ENCODE data around the gene TBX2. TPM values are rescaled to one million over a fixed set of nuclear protein-coding genes. Genes with fewer than 3 reads are reported as not detected.
"Not testable (repeated sequence)": the region's sequence is repeated elsewhere in the genome, so short reads cannot be mapped to it uniquely, and the experiment has no call there.

Gene TBX2
- polyA plus RNA-seq, 4 donors = 60.0 to 111 (median 94.8) TPM

- DNase-seq (ENCODE audit: low read depth in 4 of 4, low spot score in 2 of 4) = no peak
These were observed 26.2 kb downstream of the TBX2 start for GRCh38 chr17:61425682-61426481.

- no peak for DNase-seq (ENCODE audit: low read depth in 4 of 4, low spot score in 2 of 4)
These were observed 27.1 kb downstream of the TBX2 start for GRCh38 chr17:61426482-61427304.

GRCh38 chr17:61427567-61427966 is 27.9 kb downstream of the TBX2 start:
- no peak for DNase-seq (ENCODE audit: low read depth in 4 of 4, low spot score in 2 of 4)

- no peak for DNase-seq (ENCODE audit: low read depth in 4 of 4, low spot score in 2 of 4)
These were observed 29.6 kb downstream of the TBX2 start for GRCh38 chr17:61429274-61429673.

DNA sequence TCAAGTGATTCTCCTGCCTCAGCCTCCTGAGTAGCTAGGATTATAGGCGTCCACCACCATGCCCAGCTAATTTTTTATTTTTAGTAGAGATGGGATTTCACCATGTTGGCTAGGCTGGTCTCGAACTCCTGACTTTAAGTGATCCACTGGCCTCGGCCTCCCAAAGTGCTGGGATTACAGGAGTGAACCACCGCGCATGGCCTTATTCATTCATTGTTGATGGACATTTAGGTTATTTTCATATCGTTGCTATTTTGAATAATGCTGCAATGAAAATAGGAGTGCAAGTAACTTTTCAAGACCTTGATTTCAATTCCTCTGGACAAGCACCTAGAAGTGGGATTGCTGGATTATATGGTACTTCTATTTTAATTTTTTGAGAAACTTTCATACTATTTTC is 30.2 kb downstream of the TBX2 start:
- DNase-seq (ENCODE audit: low read depth in 4 of 4, low spot score in 2 of 4) = not testable (repeated sequence)

DNA sequence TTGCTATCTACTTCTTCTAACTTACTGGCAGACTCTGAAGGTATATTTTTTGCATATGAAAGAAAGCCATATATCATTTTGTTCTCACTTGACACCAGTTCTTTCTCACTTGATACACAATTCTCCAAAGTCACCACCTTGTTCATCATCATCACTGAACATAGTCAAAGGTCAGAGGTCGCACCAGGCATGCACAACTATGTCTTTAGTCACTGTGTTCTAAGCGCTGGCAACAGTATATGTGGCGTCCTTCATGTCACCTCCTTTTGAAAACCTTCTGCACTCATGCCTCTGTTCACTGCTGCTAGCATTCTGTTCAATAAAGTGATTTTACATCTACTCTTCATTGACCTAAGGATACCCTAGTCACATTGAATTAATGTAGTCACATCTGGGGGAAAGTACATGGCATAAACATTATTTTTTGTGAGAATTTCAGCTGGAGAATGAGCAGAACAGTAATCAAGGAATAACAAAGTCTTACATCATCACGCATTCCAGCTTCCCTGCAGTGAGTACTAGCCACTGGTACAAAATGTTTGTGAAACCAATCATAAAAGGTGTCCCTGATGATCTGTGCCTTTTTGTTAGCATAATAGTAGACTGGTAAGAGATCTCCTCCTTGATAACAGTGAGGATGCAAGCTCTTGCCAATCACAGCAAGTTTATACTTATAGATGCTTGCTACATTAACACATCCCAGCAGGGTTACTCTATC is 32.1 kb downstream of the TBX2 start:
- no peak for DNase-seq (ENCODE audit: low read depth in 4 of 4, low spot score in 2 of 4)

DNA sequence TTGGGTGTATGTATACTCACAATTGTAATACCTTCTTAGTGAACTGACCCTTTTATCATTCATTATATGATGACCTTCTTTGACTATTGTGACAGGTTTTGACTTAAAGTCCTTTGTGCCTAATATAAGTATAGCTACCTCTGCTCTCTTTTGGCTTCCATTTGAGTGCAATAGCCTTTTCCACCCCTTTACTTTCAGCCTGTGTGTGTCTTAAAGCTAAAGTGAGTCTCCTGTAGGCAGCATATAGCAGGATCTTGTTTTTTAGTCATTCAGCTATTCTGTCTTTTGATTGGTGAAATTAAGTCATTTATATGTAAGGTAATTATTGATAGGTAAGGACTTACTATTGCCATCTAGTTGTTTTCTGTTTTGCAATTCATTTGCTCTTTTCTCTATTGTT is 36.6 kb downstream of the TBX2 start:
- DNase-seq (ENCODE audit: low read depth in 4 of 4, low spot score in 2 of 4) = no peak

DNA sequence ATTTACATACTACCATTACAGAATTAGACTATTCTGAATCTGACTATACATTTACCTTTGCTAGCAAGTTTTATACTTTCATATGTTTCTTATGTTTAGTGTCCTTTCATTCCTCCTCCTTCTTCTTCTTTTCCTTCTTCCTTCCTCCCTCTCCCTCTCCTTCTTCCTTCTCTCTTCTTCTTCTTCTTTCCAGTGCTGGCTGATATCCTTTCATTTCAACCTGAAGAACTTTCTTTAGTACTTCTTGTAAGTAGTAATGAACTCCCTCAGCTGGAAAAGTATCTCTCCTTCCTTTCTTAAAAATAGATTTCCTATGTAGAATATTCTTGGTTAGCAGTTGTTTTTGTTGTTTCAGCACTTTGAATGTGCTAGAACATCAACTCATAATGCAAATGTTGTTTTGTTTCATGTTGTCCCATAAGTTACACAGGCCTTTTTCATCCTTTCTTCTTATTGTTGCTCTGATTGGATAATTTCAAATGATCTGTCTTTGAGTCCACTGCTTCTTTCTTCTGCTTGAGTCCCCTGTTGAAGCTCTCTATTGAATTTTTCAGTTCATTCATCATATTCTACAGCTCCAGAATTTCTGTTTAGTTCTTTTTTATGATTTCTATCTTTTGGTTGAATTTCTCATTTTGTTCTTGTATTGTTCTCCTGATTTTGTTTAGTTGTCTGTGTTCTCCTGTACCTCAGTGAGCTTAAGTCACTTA is 37.5 kb downstream of the TBX2 start:
- no peak for DNase-seq (ENCODE audit: low read depth in 4 of 4, low spot score in 2 of 4)

GRCh38 chr17:61440697-61441096 is 41.1 kb downstream of the TBX2 start:
- no peak for DNase-seq (ENCODE audit: low read depth in 4 of 4, low spot score in 2 of 4)

DNA sequence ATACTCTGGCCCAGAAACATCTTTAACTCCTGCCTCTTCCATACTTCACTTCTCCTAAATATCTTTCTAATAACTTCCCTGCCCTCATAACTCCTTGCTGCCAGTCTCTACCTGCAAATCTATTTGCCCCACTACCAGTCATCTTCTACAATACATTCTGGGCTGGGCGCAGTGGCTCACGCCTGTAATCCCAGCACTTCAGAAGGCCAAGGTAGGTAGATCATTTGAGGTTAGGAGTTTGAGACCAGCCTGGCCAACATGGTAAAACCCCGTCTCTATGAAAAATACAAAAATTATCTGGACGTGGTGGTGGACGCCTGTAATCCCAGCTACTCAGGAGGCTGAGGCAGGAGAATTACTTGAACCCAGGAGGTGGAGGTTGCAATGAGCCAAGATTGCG is 41.9 kb downstream of the TBX2 start:
- DNase-seq (ENCODE audit: low read depth in 4 of 4, low spot score in 2 of 4) = not testable (repeated sequence)

DNA sequence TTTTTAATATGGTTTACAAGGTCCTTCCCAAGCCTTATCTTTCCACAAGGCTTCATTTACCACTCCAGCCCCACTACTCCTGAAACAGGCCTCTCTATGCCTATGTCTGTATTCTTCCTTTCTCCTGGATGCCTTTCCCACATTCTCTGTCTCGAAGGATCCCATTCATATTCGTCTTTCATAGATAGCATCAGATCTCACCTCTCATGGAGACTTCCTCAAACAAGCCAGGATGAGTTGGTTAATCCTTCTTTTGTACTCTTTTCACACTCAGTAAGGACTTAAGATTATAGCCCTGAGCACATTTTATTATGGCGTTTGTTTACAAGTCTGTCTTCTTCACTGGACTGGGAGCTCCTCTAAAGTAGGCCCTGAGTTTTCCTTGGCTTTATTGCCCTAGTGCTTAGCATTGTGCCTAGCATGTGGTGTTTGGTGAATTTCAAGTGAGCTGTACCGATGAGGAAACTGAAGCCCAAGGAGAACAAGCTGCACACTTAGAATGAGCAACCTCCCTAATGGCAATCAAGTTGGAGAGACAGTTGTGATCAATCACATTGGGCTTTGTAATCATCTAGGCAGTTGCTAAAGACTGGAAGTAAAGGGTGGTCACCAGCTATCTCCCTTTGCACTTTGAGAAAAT is 42.6 kb downstream of the TBX2 start:
- DNase-seq (ENCODE audit: low read depth in 4 of 4, low spot score in 2 of 4) = no peak

- no peak for DNase-seq (ENCODE audit: low read depth in 4 of 4, low spot score in 2 of 4)
These were observed 43.3 kb downstream of the TBX2 start for GRCh38 chr17:61442878-61443474.

- DNase-seq (ENCODE audit: low read depth in 4 of 4, low spot score in 2 of 4) = no peak
These were observed 43.8 kb downstream of the TBX2 start for GRCh38 chr17:61443475-61443882.

DNA sequence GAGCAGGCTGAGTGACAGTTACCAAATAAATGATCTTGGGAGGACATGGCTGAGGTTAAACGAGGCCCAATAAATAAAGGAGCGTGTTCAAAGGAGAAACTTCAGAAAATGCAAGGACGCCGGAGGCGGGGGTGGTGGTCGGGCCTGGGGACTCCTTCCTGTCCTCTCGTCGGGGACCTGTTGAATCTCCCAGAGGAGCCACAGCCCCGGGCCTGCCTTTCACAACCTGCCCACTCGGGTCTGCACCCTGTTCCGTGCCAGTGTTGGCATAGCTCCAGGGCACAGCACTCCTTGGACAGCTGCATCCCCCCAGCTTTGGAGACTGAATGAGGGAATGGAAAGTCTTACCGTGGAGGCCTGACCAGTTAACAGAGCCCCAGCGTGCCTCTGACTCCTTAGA is 44.4 kb downstream of the TBX2 start:
- no peak for DNase-seq (ENCODE audit: low read depth in 4 of 4, low spot score in 2 of 4)

DNA sequence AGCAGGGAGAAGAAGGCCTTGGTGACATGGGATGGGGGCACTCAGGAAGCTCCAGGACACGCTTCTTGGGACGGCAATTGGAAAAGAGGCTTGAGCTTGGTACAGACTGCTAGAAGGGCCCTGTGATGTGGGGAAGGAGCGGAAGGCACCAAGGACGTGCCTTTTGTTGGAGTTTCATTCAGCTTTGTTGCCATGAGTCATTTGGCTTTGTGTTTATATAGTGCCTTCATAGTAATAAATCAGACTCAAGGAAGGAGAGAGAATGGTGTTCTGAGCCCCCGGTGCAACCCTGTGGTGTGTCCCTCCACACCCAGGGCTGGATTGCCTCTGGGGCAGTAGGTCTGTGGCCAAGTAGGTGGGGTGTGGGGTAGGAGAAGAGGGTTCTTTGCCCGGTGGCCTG is 45.2 kb downstream of the TBX2 start:
- no peak for DNase-seq (ENCODE audit: low read depth in 4 of 4, low spot score in 2 of 4)

DNA sequence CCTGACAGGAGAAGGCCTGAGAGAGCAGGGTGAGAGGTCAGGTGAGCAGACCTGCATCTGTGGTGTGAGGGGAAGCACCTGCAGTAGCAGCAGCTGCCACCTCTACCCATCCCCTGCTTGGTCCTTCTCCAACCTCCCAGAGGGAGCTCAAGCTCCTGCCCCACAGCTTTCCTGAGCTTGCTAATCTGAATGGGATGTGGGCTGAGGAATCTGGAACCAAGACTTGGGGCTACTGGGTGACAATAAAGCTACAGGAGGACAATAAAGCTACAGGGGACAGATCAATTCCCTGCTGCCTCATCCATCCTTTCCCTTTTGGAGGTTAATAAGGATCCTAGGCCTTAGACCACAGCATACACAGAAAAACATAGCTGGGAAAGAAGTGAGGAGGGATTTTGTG is 47.7 kb downstream of the TBX2 start:
- DNase-seq (ENCODE audit: low read depth in 4 of 4, low spot score in 2 of 4) = no peak

GRCh38 chr17:61448042-61448441 is 48.4 kb downstream of the TBX2 start:
- DNase-seq (ENCODE audit: low read depth in 4 of 4, low spot score in 2 of 4) = no peak

GRCh38 chr17:61449140-61449539 is 49.5 kb downstream of the TBX2 start:
- not testable (repeated sequence) for DNase-seq (ENCODE audit: low read depth in 4 of 4, low spot score in 2 of 4)

DNA sequence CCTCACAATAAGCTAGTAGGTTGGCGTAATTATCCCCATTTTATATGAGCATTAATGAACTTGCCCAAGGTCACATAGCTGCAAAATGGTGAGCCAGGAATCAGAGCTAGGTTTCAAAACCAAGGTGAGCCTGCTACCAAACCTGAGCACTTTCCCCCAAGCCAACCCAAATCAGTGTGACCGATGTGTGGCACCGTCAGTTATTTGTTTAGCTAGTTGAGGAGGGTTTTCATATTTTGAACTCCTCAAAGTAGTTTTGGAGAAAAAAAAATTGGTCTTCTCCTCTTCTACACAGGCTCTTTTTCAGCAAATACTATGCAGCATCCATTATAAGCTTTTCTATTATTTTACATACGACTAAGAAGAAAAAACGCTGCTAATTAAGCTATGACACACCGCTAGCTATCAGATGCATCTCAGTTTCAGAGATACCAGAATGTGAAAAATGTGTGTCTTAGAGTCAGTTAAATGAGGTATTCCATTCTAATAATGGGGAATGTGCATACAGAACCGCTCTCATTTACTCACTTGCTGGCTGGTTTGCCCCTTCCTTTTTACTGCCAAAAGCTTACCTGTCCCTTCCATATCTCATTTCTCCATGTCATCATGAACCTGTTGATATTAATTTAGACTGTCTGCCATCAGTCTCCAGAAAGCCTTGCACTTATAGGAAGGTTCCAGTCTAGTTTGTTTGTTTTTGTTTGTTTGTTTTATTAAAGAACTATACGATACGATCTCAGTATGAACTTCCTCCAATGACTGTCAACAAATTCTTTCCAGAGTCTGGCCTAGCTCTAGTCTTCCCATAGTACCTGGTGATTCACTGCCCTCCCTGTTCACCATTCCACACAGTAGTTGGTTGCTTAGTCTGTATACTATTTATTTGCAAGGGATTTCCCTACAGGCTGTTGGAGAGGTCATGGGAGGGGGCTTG is 50.3 kb downstream of the TBX2 start:
- DNase-seq (ENCODE audit: low read depth in 4 of 4, low spot score in 2 of 4) = no peak
